Cardiac fibroblast (primary cell): ENCODE results near the gene PTPRD.
A peak's percentile ranks its signal among the peaks of the same experiment; 100 is the strongest.
"Not testable (repeated sequence)": the region's sequence is repeated elsewhere in the genome, so short reads cannot be mapped to it uniquely, and the experiment has no call there.

Experiments used
- DNase-seq, 2 donors: peaks; one replicate each; pipeline versions ENCODE4 v3.0.0 to v3.0.0-alpha.2; 2010; ENCODE audit warnings: low read depth in 2 of 2
- H3K4me3 ChIP-seq, 2 donors: replicated peaks in 1 of 2; 1 replicate in 1 of 2; 2 replicates in 1 of 2; pipeline ENCODE4 v1.5.1; 2011; ENCODE audit warnings: low read depth in 2 of 2, low read length in 2 of 2, mild to moderate bottlenecking in 2 of 2, moderate library complexity in 1 of 2
- TF ChIP-seq, protein P1 (sequence below): IDR thresholded peaks from one replicate; pipeline ENCODE4 v1.5.1; 2011; ENCODE audit warnings: low read depth, mild to moderate bottlenecking, low read length, inconsistent platforms

PTPRD gene

DNA sequence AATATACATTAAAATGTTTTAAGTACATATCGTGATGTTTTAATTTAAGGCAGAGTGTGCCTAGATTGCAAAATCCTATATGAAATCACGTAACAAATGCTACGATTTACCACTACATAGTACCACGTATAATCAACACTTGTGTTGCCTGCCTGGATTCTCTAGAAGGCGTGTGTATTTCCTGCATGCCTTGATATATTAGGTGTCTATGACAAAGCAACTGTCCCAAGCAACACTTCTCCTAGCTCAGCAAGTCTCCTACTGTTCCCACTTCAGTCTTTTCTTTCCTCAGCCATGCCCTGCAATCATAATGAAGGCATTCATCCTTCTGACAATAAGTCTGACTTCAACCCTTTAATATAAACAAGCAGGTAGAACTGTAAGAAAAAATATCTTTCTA, 89.6 kb downstream of the PTPRD start:
- no peak overlapping the region for H3K4me3 ChIP-seq
- TF ChIP-seq, protein P1, sequence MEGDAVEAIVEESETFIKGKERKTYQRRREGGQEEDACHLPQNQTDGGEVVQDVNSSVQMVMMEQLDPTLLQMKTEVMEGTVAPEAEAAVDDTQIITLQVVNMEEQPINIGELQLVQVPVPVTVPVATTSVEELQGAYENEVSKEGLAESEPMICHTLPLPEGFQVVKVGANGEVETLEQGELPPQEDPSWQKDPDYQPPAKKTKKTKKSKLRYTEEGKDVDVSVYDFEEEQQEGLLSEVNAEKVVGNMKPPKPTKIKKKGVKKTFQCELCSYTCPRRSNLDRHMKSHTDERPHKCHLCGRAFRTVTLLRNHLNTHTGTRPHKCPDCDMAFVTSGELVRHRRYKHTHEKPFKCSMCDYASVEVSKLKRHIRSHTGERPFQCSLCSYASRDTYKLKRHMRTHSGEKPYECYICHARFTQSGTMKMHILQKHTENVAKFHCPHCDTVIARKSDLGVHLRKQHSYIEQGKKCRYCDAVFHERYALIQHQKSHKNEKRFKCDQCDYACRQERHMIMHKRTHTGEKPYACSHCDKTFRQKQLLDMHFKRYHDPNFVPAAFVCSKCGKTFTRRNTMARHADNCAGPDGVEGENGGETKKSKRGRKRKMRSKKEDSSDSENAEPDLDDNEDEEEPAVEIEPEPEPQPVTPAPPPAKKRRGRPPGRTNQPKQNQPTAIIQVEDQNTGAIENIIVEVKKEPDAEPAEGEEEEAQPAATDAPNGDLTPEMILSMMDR = no peak
- DNase-seq = no peak

DNA sequence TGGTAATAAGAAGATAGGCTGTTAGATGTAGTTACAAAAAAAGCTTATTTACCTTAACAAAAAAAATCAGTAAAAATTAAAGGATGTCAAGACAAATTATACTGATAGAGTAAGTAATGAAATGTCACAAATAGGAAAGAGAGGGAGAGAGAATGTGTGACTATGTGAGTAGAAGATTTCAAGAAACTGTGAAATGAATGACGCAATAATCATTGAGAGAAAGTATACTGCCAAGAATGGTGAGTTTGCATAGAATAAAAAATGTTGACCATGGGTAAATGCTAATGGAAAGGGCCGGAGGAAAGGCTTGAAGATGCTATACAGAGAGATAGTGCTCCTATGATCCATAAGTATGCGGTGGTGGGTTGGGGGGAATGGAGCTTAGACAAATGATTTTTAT, 100.7 kb downstream of the PTPRD start:
- DNase-seq = no peak
- TF ChIP-seq, protein P1 = no peak
- H3K4me3 ChIP-seq = no peak overlapping the region

DNA sequence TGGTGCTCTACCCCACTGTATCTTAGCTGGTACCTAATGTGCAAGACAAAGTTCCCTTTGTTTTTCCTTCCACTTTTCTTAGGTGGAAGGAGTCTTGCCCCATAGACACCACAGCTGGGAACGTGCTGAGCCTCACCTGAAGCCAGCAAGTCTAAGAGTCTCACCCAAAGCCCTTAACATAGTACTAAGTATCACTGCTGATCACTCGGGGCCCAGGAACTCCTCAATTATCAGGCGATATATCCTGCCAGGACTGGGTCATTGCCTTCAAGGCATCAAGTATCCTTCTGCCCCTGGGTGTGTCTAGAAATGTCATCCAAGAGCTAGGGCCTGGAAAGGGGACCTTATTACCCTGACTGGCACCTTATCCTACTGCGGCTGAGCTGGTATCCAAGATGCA, 123.9 kb downstream of the PTPRD start:
- TF ChIP-seq, protein P1 = no peak
- no peak for DNase-seq
- no peak overlapping the region for H3K4me3 ChIP-seq

DNA sequence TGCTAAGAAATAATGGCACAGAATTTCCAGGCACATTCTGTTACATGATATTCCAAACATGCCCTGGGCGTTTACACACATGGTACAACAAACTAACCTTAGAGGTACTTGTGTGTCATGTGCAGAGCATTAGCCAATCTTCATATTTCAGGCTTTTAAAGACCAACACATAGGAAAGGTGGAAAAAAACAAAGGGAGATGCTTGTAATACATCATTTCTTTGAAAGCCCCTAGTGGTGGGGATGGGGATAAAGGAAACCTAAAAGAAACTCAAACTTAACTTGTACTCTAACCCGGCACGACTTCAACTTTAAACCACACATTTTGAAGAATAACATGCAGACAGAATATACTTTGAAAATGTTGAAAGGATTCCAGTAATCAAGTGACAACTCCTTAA, 133.6 kb downstream of the PTPRD start:
- no peak overlapping the region for H3K4me3 ChIP-seq
- TF ChIP-seq, protein P1 = peak; percentile 17
- no peak for DNase-seq

DNA sequence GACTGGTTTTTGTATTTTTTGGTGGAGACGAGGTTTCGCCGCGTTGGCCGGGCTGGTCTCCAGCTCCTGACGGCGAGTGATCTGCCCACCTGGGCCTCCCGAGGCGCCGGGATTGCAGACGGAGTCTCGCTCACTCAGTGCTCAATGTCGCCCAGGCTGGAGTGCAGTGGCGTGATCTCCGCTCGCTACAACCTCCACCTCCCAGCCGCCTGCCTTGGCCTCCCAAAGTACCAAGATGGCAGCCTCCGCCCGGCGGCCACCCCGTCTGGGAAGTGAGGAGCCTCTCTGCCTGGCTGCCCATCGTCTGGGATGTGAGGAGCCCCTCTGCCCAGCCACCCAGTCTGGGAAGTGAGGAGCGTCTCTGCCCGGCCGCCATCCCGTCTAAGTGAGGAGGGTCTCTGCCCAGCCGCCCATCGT, 163.6 kb downstream of the PTPRD start:
- DNase-seq, H3K4me3 ChIP-seq: not testable (repeated sequence)

DNA sequence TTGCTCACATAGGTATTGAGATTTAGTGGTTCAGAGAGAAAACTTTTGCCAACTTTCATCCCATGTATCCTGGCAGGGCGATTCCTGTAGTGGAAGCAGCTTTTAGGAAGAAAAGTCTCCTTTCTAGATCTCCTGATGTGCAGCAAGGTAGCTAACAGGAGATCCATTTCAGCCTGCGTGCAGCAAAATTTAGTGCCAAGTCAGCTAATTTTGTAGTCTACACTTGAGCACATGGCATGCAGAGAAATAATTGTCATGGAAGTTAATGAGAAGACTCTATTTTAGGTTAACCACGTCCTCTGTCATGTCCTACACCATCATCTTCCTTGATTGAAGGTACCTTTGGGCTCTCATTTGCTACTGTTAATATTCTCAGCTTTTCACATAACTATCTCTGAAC, 165.8 kb downstream of the PTPRD start:
- DNase-seq = no peak
- H3K4me3 ChIP-seq = no peak overlapping the region
- TF ChIP-seq, protein P1 = no peak

DNA sequence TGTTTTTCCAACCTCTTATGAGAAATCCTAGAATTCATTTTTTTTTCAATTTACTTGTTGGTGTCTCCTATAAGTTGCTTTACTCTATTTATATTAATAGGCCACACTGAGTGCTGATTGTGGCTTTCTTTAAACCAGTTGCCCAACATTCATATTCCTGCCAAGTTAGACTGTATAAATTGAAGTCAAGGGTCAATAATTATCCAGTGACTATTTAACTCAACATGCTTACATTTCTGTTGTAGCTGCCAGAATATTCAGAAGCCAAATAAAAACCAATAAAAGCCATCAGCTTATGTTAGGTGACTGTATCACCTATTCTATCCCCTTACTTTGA, 169.0 kb downstream of the PTPRD start:
- DNase-seq = no peak
- TF ChIP-seq, protein P1 = no peak
- no peak overlapping the region for H3K4me3 ChIP-seq
